ENCODE results near the gene GNAS. TPM values are rescaled to one million over a fixed set of nuclear protein-coding genes. Genes with fewer than 3 reads are reported as not detected.
"Not testable (repeated sequence)": the region's sequence is repeated elsewhere in the genome, so short reads cannot be mapped to it uniquely, and the experiment has no call there.

The GNAS gene
- polyA plus RNA-seq, 4 donors = 1,850 to 2,253 (median 2,031) TPM

DNA sequence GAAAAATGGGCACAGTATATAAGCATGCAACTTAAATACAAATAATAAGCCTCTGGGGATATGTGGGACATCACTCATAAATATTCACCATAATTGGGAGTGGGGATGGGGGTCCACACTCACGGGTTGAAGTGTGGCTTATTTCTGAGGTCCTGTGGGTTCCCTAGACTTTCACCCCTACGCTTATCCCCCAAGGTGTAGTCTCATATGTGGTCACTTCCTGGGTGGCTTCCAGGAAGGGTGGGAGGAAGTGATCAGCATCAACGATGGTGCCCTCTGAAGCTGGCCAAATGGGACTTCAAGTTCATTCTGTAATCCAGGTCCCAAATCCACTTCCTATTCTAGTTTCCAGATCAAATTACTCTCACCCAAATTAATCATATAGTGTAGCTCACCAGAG lies 59.5 kb downstream of the GNAS start:
- DNase-seq (ENCODE audit: low read depth in 4 of 4, low spot score in 2 of 4) = no peak

DNA sequence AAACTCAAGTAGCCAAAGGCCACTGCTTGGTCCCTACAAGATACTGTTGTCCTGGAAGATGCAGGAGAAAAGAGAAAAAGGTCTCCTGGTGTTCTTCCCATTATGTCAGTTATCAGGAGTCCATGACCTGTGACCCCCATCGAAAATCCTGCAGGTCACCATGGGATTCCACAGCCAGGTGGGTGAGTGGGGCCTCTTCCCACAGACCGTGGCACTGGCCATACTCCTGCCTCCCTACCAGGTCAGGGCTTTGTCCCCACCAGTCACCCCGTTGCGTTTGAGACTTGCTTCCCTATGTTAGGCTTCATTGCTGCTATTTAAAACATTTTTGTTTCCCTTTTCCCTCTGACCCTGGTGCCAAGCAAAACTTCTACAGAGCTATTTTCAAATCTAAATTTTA lies 60.6 kb downstream of the GNAS start:
- DNase-seq (ENCODE audit: low read depth in 4 of 4, low spot score in 2 of 4) = no peak

DNA sequence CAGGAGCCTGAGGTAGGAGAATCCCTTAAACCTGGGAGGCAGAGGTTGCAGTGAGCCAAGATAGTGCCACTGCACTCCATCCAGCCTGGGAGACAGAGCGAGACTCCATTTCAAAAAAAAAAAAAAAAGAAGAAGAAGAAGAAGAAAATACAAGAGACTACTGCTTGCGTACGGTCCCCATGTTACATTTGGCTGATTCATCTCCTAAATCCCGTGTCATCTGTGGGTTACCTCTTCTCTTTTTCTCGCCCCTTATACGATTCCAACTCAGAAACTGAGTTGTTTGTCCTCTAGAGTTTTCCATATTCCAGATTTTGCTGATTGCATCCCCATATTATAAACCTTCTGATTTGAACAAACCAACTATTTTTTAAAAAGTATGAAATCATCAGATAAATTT lies 66.1 kb downstream of the GNAS start:
- DNase-seq (ENCODE audit: low read depth in 4 of 4, low spot score in 2 of 4) = no peak

DNA sequence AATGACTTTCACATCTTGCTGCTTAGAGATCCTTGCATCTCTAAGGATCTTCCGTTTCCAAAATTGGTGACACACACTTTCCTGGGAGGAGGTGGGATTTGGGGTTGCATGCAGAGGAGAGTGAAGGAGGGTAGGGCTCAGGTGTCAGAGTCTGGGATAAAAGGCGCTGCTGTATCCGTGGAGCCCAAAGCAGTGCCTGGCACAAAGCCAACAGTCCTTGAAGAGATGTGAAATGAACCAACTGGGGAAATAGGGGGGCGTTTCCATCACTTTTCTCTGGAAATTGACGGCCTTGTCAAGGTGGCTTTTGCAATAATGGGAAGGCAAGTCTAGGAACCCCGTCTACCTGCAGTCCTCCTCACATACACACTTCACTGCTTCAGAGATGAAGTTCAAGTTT lies 69.0 kb downstream of the GNAS start:
- no peak for DNase-seq (ENCODE audit: low read depth in 4 of 4, low spot score in 2 of 4)

DNA sequence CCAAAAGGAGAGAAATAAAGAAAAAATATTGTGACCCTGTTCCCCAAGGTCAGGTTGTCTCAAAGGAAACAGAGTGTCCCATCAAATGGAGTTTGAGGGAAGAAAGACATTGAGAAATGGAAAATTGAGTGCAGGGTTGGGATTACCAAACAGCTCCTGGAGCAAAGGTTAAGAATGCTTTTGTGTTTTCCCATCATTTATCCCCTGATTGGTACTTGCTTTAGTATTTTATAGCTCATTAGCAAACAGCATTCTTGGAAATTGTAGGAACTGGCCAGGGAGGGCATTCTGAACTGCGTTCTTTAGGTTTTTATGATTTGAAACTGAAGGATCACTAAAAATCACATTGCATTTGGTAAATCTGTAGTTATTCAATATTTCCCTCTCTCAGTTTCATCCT lies 69.5 kb downstream of the GNAS start:
- DNase-seq (ENCODE audit: low read depth in 4 of 4, low spot score in 2 of 4) = no peak

DNA sequence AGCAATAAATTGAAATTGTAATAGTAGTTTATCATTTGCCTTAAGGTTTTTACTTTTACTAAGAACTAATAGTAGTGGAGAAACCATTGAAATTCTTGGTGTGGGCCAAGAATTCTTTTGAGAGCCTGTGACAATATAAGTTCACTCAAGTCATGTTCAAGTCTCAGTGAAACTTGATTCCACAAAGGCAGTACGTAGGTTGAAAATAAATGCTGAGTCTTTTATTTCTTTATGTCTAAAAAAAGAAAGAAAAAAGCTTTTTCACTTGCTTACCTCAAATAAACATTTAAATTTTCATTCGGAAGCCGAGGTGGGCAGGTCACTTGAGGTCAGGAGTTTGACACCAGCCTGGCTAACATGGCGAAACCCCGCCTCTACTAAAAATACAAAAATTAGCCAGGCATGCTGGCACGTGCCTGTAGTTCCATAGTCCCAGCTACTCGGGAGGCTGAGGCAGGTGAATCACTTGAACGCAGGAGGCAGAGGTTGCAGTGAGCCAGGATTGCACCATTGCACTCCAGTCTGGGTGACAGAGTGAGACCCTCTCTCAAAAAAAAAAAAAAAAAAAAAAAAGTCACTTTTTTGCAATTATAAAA lies 70.7 kb downstream of the GNAS start:
- DNase-seq (ENCODE audit: low read depth in 4 of 4, low spot score in 2 of 4) = no peak

DNA sequence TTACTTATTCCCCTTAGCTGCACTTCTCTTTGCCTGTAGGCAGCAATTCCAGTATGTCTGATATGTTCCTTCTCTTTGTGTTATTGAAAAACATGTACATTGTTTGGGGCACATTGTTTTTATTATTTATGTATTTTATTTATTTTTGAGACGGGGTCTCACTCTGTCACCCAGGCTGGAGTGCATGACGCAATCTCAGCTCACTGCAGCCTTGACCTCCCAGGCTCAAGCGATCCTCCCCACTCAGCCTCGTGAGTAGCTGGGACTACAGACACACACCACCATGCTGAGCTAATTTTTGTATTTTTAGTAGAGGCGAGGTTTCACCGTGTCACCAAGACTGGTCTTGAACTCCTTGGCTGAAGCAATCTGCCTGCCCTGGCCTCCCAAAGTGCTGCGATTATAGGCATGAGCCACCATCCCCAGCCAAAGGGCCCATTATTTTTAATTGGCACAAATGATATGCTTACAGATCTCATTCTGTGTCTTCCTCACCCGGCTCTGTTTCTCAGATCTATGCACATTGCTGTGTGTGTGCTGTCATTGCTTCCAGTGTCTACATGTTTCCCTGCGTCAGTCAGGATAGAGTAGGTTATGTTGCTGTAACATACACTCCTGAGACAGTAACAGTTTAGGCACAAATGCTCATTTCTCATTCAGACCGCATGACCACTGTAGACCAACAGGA lies 74.4 kb downstream of the GNAS start:
- DNase-seq (ENCODE audit: low read depth in 4 of 4, low spot score in 2 of 4) = no peak

DNA sequence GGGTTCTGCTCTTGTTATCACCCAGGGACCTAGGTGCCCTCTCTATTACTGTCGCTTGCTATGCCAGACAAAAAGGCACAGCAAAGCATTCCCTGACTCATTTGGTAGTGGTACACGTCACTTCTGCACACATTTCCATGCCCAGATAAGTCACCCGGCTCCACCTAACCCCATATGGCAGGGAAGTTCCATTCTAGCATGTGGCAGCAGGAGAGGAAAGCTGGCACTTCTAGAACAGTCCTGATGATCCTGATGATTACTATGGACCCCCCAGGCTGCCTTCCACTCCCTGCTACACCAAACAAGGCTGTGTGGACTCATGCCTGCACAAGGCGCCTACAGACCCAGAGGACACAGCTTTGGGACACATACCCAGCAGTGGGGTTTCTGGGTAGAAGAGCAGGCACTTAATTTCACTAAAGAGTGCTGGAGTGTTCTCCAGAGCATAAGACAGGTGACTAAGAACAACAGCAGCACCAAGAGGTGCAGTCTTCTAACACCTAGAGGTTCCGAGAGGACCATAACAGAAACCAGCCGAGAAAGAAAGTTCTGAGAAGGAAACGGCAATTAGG lies 75.1 kb downstream of the GNAS start:
- no peak for DNase-seq (ENCODE audit: low read depth in 4 of 4, low spot score in 2 of 4)

DNA sequence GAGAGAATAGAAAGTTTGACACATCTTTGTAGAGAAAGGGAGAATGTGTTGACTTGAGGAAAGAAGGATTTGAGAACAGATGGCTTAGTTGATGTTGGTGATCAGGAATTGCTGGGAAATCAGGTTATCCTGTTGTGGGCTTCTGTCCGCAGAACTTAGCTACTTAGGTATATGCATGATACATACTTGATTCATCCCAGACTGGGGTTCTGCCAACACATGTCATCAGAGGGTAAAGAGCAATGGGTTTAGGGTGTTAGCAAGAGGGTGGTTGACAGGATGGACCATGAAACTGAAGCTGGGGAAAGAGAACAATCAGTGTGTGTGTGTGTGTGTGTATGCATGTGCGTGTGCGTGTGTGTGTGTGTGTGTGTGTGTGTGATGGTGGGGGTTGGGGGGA lies 78.0 kb downstream of the GNAS start:
- DNase-seq (ENCODE audit: low read depth in 4 of 4, low spot score in 2 of 4) = no peak

DNA sequence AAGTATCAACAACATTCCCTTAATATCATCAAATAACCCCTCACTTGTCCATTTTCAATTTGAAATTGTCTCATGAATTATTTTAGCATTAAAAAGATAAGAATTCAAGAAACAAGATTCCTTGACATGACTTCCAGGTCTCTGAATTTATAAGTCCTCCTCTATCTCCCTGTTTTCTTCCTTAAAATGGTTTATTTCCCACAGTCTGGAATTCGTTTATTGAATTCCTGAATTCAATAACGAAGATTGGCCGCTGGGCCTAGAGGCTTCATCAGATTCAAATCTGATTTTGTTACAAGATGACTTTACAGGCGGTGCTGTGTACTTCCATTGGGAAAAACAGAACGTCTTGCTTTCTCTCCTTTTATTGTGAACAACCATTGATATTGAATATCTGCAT lies 79.7 kb downstream of the GNAS start:
- no peak for DNase-seq (ENCODE audit: low read depth in 4 of 4, low spot score in 2 of 4)

DNA sequence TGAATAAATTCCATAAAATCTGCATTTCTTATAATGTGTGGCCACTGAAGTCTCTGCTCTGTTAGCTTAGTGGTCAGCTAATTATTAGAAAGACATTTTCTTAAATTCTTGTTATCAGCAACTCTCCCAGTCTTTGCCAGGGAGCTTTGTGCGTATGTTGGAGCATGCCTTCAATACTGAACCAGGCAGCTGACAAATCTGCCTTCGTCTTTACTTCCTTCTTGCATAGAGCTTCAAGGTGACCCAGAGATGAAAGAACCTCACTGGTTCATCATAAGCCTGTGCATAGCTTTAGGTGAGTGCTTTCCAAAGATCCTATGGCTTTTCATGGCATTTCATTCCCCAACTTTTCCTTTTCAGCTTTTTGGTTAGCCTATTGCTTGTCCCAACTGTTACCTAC lies 85.6 kb downstream of the GNAS start:
- no peak for DNase-seq (ENCODE audit: low read depth in 4 of 4, low spot score in 2 of 4)

DNA sequence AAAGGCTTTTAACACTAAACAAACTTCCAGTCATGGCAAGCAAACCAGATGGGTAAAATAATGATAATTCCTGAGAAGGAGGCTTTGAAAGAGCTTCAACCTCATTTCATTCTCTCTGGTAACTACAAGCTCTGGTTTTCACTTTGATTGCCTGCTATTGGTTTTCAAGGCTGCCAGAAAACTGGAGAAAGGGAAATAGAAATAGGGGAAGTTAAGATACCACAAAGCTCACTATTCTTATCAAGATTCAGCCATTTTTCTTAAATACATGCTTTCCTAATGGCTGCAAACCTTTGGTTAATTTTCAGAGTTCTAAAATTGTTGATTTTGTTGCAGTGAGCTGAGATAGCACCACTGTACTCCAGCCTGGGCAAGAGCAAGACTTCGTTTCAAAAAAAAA lies 86.0 kb downstream of the GNAS start:
- no peak for DNase-seq (ENCODE audit: low read depth in 4 of 4, low spot score in 2 of 4)

DNA sequence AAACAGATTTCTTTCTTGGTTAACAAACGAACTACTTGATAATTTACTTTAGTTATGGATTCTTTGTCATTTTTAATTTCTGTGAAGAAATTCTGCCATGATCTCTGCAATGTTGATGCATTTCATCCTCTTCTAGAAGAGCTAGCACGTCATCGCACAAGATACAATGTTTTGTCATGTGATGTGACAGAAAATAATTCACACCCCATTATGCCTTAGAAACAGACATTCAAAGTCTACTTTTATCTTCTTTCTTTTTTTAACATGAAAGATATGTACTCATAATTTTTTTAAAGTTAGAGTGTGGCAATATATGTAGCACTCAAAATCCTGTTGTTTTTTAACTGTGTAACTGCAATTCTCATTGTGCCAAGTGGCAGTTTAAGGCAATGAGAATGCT lies 89.0 kb downstream of the GNAS start:
- DNase-seq (ENCODE audit: low read depth in 4 of 4, low spot score in 2 of 4) = no peak

DNA sequence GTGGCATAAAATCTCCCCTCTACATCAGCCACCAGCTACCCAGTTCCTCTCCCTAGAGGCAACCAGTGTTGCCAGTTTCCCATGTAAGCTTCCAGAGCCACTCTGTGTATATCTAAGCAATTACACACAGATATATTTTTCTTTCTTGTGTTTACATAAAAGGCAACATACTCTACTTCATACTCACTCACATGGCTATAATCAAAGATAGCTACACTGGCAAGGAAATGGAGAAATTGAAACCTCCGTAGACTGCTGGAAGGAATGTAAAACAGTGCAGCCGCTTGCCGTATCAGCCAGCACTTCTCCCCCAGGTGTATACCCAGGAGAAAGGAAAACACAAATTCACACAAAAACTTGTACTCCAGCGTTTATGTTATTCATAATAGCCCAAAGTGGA lies 90.0 kb downstream of the GNAS start:
- no peak for DNase-seq (ENCODE audit: low read depth in 4 of 4, low spot score in 2 of 4)

DNA sequence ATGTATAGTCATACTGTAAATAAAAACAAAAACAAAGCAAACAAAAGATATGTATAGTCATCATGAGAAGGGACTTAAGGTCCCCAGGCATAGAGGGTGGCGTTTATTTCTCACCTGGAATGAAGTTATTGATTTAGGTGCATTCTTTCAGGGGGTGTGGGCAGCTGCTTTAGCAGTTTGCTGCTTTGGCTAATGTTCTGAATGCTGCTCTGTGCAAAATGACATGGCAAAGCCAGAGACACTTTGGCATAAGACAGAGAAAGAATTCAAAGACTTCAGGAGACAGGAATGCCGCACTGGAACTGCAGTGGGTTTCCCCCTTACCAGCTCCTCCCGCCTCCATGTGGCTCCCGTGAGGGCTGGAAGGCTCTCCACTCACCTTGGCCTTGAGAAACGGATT lies 92.1 kb downstream of the GNAS start:
- no peak for DNase-seq (ENCODE audit: low read depth in 4 of 4, low spot score in 2 of 4)

DNA sequence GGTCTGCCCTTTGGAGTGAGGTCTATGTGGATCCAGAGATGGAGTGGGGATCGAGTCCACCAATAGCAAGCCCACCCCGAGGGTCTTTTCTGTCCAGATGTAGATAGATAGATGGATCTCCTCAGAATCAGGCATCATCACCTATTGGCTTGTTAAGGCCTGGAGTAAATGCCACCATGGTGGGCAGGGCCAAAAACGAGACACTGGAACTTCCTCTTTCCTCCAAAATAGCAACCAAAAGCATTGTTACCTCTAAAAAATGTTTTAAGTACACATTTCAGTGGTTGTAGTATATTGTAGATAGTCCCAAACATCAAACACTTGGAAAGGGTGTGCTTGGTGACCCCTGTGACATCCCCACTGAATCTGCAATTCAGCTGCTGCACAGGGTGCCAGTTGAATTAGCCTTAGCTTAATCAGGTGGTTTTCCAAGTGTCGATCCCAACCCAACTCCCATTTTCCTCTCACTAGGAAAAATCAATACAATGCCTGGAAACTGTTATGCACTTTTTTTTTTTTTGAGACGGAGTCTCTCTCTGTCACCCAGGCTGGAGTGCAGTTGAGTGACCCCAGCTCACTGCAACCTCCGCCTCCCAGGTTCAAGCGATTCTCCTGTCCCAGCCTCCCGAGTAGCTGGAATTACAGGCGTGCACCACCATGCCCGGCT lies 93.6 kb downstream of the GNAS start:
- no peak for DNase-seq (ENCODE audit: low read depth in 4 of 4, low spot score in 2 of 4)

DNA sequence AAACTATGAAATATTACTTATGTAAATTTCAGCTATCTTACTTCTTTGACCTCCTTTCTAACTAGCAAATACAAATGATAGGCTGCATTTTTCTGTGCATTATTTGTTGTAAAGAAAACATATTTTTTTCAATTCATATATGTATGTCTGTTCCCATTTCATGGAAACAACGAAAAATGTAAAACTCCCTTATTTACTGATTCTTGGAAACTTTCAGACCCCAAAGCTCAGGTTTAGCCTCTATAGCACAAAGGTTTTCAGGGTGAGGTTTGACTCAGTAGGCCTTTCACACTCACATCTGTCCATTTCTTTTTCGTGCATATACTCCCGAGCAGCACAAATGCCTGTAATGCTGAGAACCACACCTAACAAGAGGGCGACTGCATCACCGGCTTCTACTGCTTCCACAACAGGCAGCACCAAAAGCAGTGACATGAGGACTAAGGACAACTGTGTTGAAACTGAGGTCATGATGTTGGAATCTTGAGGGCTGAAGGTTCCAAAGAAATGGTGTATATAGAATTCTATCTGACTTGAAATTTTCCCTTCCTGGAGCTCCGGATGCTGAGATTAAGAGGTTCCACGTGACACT lies 95.4 kb downstream of the GNAS start:
- DNase-seq (ENCODE audit: low read depth in 4 of 4, low spot score in 2 of 4) = not testable (repeated sequence)

DNA sequence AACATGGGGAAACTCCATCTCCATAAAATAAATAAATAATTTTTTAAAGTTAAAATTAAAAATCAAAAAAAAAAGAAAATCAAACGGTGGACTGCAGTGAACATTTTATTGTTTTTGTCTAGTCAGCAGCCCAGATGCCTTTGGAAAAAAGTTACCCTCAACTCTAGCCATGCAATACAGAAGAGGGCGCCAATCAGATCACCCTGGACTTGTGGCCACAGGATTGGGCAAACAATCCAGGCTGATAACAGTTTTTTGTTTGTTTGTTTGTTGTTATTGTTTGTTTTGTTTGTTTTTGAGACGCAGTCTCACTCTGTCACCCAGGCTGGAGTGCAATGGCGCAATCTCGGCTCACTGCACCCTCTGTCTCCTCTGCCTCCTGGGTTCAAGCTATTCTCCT lies 98.1 kb downstream of the GNAS start:
- DNase-seq (ENCODE audit: low read depth in 4 of 4, low spot score in 2 of 4) = no peak

DNA sequence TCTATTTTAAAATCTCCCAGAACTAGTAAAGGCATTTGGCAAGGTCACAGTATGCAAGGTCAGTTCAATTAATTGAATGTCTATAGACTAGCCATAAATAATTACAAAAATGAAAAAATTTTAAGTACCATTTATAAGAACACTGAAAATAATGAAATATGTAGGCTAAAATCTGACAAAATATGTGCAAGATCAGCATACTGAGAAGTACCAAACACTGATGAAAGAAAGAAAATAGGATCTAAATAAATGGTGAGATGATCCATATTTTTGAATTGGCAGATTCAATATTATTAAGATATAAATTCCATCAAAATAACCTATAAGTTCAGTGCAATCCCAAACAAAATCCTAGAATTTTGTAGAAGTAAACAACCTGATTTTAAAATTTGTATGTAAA lies 100.5 kb downstream of the GNAS start:
- no peak for DNase-seq (ENCODE audit: low read depth in 4 of 4, low spot score in 2 of 4)

DNA sequence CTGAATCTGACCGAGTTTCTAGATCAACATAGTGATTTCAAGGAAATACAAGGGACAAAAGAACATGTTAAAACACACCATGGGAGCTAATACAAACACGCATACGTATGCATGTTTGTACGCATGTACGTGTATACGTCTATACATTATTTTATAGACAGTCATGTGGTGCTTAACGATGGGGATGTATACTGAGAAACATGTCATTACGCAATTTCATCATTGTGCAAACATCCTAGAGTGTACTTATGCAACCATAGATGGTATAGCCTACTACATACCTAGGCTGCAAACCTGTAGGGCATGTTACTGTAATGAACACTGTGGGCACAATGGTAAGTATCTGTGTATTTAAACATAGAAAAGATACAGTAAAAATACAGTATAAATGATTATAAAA lies 103.6 kb downstream of the GNAS start:
- DNase-seq (ENCODE audit: low read depth in 4 of 4, low spot score in 2 of 4) = no peak

DNA sequence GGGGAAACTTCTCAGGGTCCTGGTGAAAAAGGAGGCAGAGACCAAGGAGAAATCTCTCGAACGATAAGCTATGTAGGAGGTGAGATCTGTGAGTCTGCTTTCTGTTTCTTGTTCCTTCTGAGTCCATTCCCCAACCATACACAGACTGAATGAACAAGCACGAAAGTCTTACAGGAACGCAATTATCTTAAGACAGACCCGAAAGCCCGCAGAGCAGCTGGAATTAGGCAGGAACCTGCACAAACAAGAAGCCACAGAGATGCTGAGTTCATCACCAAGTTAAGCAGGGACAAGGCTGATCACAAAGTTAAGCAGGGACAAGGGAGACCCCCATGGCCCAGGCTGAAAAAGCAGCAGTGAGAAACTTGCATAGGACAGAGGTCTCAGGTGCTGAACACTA lies 107.1 kb downstream of the GNAS start:
- no peak for DNase-seq (ENCODE audit: low read depth in 4 of 4, low spot score in 2 of 4)

Data from left renal cortex interstitium (tissue), 4 donors.